GM12872 (cell line): Measurements from ENCODE around the gene IDI1.

Experiments
- CTCF ChIP-seq: IDR thresholded peaks from 3 replicates; pipeline ENCODE4 v1.5.1; 2011; ENCODE audit warnings: low read depth, mild to moderate bottlenecking, low read length, moderate library complexity; ENCODE audit not compliant: insufficient read depth

IDI1 gene

GRCh38 chr10:1048732-1049424 lies at the start of gene IDI1:
TSS of gene IDI1 (minus strand) at chr10:1049119. CDS start at chr10:1049003, 116 bp downstream.
- no peak for TF ChIP-seq CTCF

GRCh38 chr10:1097436-1097835 lies 48.5 kb upstream of the IDI1 start:
- TF ChIP-seq CTCF = no peak

- no peak for TF ChIP-seq CTCF
These were observed 47.5 kb upstream of the IDI1 start for GRCh38 chr10:1096287-1096889.

- TF ChIP-seq CTCF = no peak
These were observed 46.6 kb upstream of the IDI1 start for GRCh38 chr10:1095498-1095897.

- no peak for TF ChIP-seq CTCF
These were observed 45.5 kb upstream of the IDI1 start for GRCh38 chr10:1094112-1095057.

GRCh38 chr10:1093696-1094095 lies 44.8 kb upstream of the IDI1 start:
- no peak for TF ChIP-seq CTCF

- TF ChIP-seq CTCF = no peak
These were observed 41.8 kb upstream of the IDI1 start for GRCh38 chr10:1090696-1091095.
